ENCODE results near the gene NKX6-1. TPM values are rescaled to one million over a fixed set of nuclear protein-coding genes. Genes with fewer than 3 reads are reported as not detected.

The NKX6-1 gene
- total RNA-seq, 1 donor from 2014 or later: 14.6 TPM

DNA sequence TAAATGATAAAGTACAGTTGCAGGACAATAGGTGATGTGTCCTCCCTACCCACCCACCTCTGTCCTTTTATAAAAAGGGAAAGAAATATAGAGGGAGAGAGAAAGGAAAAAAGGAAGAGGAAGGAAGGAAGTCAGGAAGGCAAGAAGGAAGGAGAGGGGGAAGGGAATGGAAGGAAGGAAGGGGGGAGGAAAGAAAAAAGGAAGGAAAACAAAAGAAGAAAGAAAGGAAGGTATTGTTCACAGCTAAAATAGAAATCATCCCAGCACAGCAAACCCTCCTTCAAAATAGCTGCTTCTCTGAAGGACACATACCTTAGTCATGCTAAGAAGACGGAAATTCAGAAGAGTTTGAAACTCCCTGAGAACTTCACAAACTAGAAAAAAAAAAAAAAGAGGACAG is 8.4 kb downstream of the NKX6-1 start:
- Mint-ChIP-seq H3K36me3 (ENCODE audit: low read depth, unreplicated experiment) (peaks cover 13% of the 10 kb centered on the region), H3K9me3 (ENCODE audit: unreplicated experiment) (no peaks in the 10 kb centered on the region), H3K4me3 (ENCODE audit: unreplicated experiment) (no peak overlapping the region), H3K27me3 (ENCODE audit: unreplicated experiment) (peaks cover 21% of the 10 kb centered on the region), H3K27ac (ENCODE audit: unreplicated experiment) (no peak overlapping the region), H3K4me1 (ENCODE audit: unreplicated experiment) (peaks cover 32% of the 10 kb centered on the region)
- DNase-seq (ENCODE audit: low spot score): no peak
- TF ChIP-seq, protein P1, sequence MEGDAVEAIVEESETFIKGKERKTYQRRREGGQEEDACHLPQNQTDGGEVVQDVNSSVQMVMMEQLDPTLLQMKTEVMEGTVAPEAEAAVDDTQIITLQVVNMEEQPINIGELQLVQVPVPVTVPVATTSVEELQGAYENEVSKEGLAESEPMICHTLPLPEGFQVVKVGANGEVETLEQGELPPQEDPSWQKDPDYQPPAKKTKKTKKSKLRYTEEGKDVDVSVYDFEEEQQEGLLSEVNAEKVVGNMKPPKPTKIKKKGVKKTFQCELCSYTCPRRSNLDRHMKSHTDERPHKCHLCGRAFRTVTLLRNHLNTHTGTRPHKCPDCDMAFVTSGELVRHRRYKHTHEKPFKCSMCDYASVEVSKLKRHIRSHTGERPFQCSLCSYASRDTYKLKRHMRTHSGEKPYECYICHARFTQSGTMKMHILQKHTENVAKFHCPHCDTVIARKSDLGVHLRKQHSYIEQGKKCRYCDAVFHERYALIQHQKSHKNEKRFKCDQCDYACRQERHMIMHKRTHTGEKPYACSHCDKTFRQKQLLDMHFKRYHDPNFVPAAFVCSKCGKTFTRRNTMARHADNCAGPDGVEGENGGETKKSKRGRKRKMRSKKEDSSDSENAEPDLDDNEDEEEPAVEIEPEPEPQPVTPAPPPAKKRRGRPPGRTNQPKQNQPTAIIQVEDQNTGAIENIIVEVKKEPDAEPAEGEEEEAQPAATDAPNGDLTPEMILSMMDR (IDR thresholded peaks at IDR 0.05; ENCODE audit: unreplicated experiment): no peak

DNA sequence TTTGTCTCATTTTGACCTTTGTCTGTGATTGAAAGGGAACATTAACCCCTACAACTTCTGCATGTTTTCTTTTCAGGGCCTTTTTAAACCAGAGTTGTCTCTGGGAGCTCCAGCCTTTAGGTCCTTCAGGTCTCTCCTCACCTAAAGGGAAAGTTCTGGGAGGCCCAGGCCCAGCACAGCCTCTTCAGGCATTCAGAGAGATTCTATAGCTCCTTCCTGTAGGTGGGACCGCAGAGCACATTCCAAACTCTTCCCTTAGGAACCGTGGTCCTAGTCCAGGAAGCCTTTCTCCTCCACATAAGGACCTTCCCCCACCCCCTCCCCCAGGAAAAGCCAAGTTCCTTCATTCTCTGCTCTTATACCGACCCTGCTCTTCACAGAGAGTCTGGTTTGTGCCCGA is 14.9 kb downstream of the NKX6-1 start:
- DNase-seq (ENCODE audit: low spot score): no peak
- Mint-ChIP-seq H3K4me3 (ENCODE audit: unreplicated experiment) (no peak overlapping the region), H3K4me1 (ENCODE audit: unreplicated experiment) (peaks cover 26% of the 10 kb centered on the region), H3K27me3 (ENCODE audit: unreplicated experiment) (peaks cover 27% of the 10 kb centered on the region), H3K27ac (ENCODE audit: unreplicated experiment) (no peak overlapping the region), H3K9me3 (ENCODE audit: unreplicated experiment) (no peaks in the 10 kb centered on the region), H3K36me3 (ENCODE audit: low read depth, unreplicated experiment) (no peaks in the 10 kb centered on the region)
- TF ChIP-seq, protein P1 (IDR thresholded peaks at IDR 0.05; ENCODE audit: unreplicated experiment): no peak

DNA sequence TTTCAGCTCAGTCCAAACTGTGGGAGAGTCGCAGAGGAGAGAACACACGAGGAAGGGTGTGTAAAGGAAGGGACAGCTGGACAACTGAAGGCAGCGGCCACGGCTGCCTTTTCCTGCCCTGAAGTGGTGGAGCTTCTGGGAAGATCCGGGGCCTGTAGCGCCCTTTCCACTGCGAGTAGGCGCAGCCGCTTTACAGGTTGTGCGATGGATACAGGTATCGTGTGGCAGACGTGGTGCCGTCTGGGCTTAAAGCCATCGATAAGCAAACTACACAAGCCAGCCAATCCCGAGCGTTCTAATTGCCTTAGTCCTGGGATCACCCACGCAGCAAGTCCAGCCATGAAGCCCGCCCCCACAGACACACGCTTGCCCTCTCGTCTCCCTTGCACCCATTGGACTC is 15.4 kb downstream of the NKX6-1 start:
- no peak for DNase-seq (ENCODE audit: low spot score)
- Mint-ChIP-seq H3K27me3 (ENCODE audit: unreplicated experiment) (peaks cover 27% of the 10 kb centered on the region), H3K36me3 (ENCODE audit: low read depth, unreplicated experiment) (no peaks in the 10 kb centered on the region), H3K4me3 (ENCODE audit: unreplicated experiment) (peak overlapping the region; percentile 31), H3K9me3 (ENCODE audit: unreplicated experiment) (no peaks in the 10 kb centered on the region), H3K27ac (ENCODE audit: unreplicated experiment) (no peak overlapping the region), H3K4me1 (ENCODE audit: unreplicated experiment) (peaks cover 26% of the 10 kb centered on the region)
- TF ChIP-seq, protein P1 (IDR thresholded peaks at IDR 0.05; ENCODE audit: unreplicated experiment): no peak

DNA sequence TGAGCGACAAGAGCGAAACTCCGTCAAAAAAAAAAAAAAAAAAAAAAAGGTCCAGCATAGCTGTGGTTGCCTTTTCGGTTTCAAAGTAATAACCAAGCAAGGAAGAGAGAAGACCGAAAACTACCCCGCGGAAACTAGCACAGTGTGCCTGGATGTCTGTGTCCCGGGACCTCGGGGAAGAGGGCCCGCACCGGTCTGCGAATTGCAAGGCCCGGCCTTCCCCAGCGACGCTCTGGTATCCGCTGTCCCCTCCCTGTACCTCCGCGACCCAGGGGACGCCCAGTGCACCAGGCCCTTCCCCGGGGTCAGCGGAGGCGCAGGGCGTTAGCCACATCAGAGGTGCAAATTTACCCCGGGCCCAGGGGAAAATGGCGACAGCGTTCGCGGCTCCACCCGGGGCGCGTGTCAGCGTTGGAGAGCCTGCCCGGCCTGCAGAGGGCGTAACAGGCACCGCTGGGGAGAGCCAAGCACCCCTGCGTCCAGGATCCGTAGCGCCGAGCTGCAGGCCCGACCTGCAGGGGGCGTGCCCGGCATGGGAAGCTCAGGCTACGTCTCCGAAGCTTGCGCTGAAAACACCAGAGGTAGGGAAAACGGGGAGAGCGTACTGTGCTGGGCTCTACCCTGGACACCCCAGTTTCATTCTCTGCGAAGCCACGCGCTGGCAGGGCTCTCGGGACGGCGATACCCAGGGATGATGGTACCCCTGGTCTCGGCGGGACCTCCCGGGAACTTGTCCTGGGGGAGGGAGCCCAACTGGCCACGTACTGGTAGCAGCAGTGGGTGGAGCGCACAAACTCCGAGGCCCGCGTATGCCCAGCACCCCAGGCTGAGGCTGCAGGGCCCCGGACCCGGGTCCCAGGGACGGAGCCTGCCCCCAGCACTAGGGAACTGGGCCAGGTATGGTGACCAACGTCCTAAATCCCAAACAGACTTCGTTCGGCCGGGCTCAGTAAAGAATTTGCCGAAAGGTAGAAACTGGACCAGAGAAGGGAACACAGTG is 16.2 kb downstream of the NKX6-1 start:
- H3K4me3 Mint-ChIP-seq (ENCODE audit: unreplicated experiment): peak overlapping the region; percentile 31
- no peaks in the 10 kb centered on the region for H3K9me3 Mint-ChIP-seq (ENCODE audit: unreplicated experiment)
- H3K27me3 Mint-ChIP-seq (ENCODE audit: unreplicated experiment): peaks cover 27% of the 10 kb centered on the region
- no peaks in the 10 kb centered on the region for H3K36me3 Mint-ChIP-seq (ENCODE audit: low read depth, unreplicated experiment)
- DNase-seq (ENCODE audit: low spot score): peak; percentile 88
- H3K27ac Mint-ChIP-seq (ENCODE audit: unreplicated experiment): no peak overlapping the region
- H3K4me1 Mint-ChIP-seq (ENCODE audit: unreplicated experiment): peaks cover 26% of the 10 kb centered on the region
- TF ChIP-seq, protein P1 (IDR thresholded peaks at IDR 0.05; ENCODE audit: unreplicated experiment): peak; percentile 86

DNA sequence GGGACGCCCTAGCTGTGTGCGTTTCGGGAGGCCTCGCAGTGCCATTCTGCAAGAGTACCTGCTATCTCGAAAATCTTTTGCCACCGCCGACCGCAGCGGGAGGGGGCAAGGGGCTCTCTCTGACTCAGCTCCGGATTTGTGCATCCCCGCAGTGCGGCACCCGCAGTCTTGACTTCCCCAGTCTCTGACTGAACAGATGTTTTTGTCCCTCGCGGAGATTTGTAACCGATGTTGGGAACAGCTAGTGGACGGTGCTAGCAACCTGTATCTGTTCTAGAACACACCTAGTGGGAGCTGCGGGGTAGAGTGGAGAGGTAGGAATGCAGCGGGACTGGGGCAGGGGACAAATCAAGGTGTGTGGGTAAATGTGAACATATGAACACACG is 17.2 kb downstream of the NKX6-1 start:
- Mint-ChIP-seq H3K27ac (ENCODE audit: unreplicated experiment) (peak overlapping the region; percentile 61), H3K9me3 (ENCODE audit: unreplicated experiment) (no peaks in the 10 kb centered on the region), H3K27me3 (ENCODE audit: unreplicated experiment) (peaks cover 23% of the 10 kb centered on the region), H3K4me1 (ENCODE audit: unreplicated experiment) (peaks cover 26% of the 10 kb centered on the region), H3K36me3 (ENCODE audit: low read depth, unreplicated experiment) (no peaks in the 10 kb centered on the region), H3K4me3 (ENCODE audit: unreplicated experiment) (peak overlapping the region; percentile 76)
- DNase-seq (ENCODE audit: low spot score): no peak
- TF ChIP-seq, protein P1 (IDR thresholded peaks at IDR 0.05; ENCODE audit: unreplicated experiment): no peak
